Islet precursor cell (in vitro differentiated cells): ENCODE measurements around the gene VGLL3.
"Not testable (repeated sequence)": the region's sequence is repeated elsewhere in the genome, so short reads cannot be mapped to it uniquely, and the experiment has no call there.

Source experiments
- DNase-seq: peaks from one replicate; pipeline ENCODE4 v3.0.0-alpha.2; 2018

VGLL3 gene

GRCh38 chr3:86989006-86989405, 1.9 kb downstream of the VGLL3 start:
- no peak for DNase-seq

- DNase-seq: no peak
Observed at GRCh38 chr3:86988235-86988634, 2.7 kb downstream of the VGLL3 start.

GRCh38 chr3:86987421-86987715, 3.6 kb downstream of the VGLL3 start:
- DNase-seq: no peak

- DNase-seq: no peak
Observed at GRCh38 chr3:86986671-86987420, 4.1 kb downstream of the VGLL3 start.

- no peak for DNase-seq
Observed at GRCh38 chr3:86985181-86985826, 5.6 kb downstream of the VGLL3 start.

GRCh38 chr3:86984271-86984670, 6.7 kb downstream of the VGLL3 start:
- no peak for DNase-seq

- DNase-seq: no peak
Observed at GRCh38 chr3:86982883-86983282, 8.1 kb downstream of the VGLL3 start.

GRCh38 chr3:86978111-86978551, 12.8 kb downstream of the VGLL3 start:
- DNase-seq: no peak

- no peak for DNase-seq
Observed at GRCh38 chr3:86976219-86976618, 14.7 kb downstream of the VGLL3 start.

GRCh38 chr3:86974177-86974576, 16.8 kb downstream of the VGLL3 start:
- not testable (repeated sequence) for DNase-seq

- DNase-seq: no peak
Observed at GRCh38 chr3:86973440-86973839, 17.5 kb downstream of the VGLL3 start.

GRCh38 chr3:86969500-86970189, 21.3 kb downstream of the VGLL3 start:
- DNase-seq: peak; percentile 59

- no peak for DNase-seq
Observed at GRCh38 chr3:86968244-86968932, 22.6 kb downstream of the VGLL3 start.

GRCh38 chr3:86967062-86967461, 23.9 kb downstream of the VGLL3 start:
- DNase-seq: no peak

- no peak for DNase-seq
Observed at GRCh38 chr3:86965166-86965565, 25.8 kb downstream of the VGLL3 start.

- DNase-seq: no peak
Observed at GRCh38 chr3:86963611-86964010, 27.3 kb downstream of the VGLL3 start.

GRCh38 chr3:86961297-86961696, 29.7 kb downstream of the VGLL3 start:
- DNase-seq: no peak

GRCh38 chr3:86960550-86960949, 30.4 kb downstream of the VGLL3 start:
- DNase-seq: no peak

- peak; percentile 56 for DNase-seq
Observed at GRCh38 chr3:86958534-86958933, 32.4 kb downstream of the VGLL3 start.

GRCh38 chr3:86954747-86955146, 36.2 kb downstream of the VGLL3 start:
- no peak for DNase-seq

- no peak for DNase-seq
Observed at GRCh38 chr3:86954226-86954625, 36.7 kb downstream of the VGLL3 start.

GRCh38 chr3:86951322-86951721, 39.6 kb downstream of the VGLL3 start:
- no peak for DNase-seq

GRCh38 chr3:86950717-86951116, 40.2 kb downstream of the VGLL3 start:
- DNase-seq: no peak

GRCh38 chr3:86949850-86950249, 41.1 kb downstream of the VGLL3 start:
- DNase-seq: no peak
